ENCODE results near the gene FLVCR1.

- TF ChIP-seq CTCF (conservative IDR thresholded peaks at IDR 0.05) (no peak), ZFX (IDR thresholded peaks at IDR 0.05) (no peak)
Observed at GRCh38 chr1:212946872-212947271, 88.8 kb downstream of the FLVCR1 start.
